Prostate gland (tissue), 2 donors: Measurements from ENCODE around the gene RBM10. TPM values are rescaled to one million over a fixed set of nuclear protein-coding genes. Genes with fewer than 3 reads are reported as not detected.

Experiments used
- DNase-seq: peaks from one replicate; pipeline ENCODE4 v3.0.0-alpha.2; 2019; ENCODE audit warnings: low spot score
- H3K27ac ChIP-seq, 2 donors: fragments of 200-600 bp; sonication (generic); 2 replicates each; pipeline ENCODE4 v1.5.1; 2017 to 2019
- H3K27me3 ChIP-seq: fragments of 200-600 bp; sonication (generic); replicated peaks from 2 replicates; pipeline ENCODE4 v1.5.1; 2019; ENCODE audit not compliant: insufficient read depth
- H3K36me3 ChIP-seq, 2 donors: fragments of 200-600 bp; sonication (generic); 1 replicate in 1 of 2; 2 replicates in 1 of 2; pipeline versions ENCODE4 v1.5.1 to v1.8.1; 2017 to 2019
- H3K4me1 ChIP-seq: fragments of 200-600 bp; sonication (generic); replicated peaks from 2 replicates; pipeline ENCODE4 v1.5.1; 2019
- H3K4me3 ChIP-seq, 2 donors: fragments of 200-600 bp; sonication (generic); 2 replicates each; pipeline ENCODE4 v1.5.1; 2017 to 2019
- H3K9me3 ChIP-seq: fragments of 200-600 bp; sonication (generic); 2 replicates; pipeline ENCODE4 v1.5.1; 2017
- POLR2A ChIP-seq: fragments of 450-650 bp; IDR thresholded peaks from one replicate; pipeline ENCODE4 v1.6.1; 2016; ENCODE audit warnings: antibody characterized with exemption, mild to moderate bottlenecking
- POLR2AphosphoS5 ChIP-seq: sonication (generic); formaldehyde crosslinking; IDR thresholded peaks from one replicate; pipeline ENCODE4 v1.6.1; 2017; ENCODE audit warnings: antibody characterized with exemption
- WGBS: methylation state at CpG from one replicate; pipeline ENCODE4 v1.1.5; 2018; 5-methylcytosine and 5-hydroxymethylcytosine counted together
- intact Hi-C: fragments of 100-400 bp; cut with DNase I; formaldehyde crosslinking; loops from one replicate; pipeline ENCODE4 v1.14.2; 2022
- small RNA-seq, 2 donors: library from RNA; depleted of rRNA; stranded (forward); fragments of <200 nt; gene quantifications; one replicate each; pipeline ENCODE3, GENCODE V24; 2016
- total RNA-seq, 2 donors: library from RNA; depleted of rRNA; stranded (reverse); fragments of >200 nt; gene quantifications; one replicate each; pipeline ENCODE4 v1.1.0, GENCODE V29; 2016
- TF ChIP-seq, protein P1 (sequence below), 4 experiments: fragments of 200-600 bp in 2 of 4; fragments of 450-650 bp in 2 of 4; sonication (generic) in 2 of 4; IDR thresholded peaks; 1 replicate in 3 of 4; 2 replicates in 1 of 4; pipeline ENCODE4 v1.5.1; 2016 to 2019; ENCODE audit warnings: antibody characterized with exemption in 4 of 4, mild to moderate bottlenecking in 2 of 4, moderate library complexity in 2 of 4

RBM10 gene
- total RNA-seq, 2 donors from 2014 or later = 45.0 to 49.0 TPM

DNA sequence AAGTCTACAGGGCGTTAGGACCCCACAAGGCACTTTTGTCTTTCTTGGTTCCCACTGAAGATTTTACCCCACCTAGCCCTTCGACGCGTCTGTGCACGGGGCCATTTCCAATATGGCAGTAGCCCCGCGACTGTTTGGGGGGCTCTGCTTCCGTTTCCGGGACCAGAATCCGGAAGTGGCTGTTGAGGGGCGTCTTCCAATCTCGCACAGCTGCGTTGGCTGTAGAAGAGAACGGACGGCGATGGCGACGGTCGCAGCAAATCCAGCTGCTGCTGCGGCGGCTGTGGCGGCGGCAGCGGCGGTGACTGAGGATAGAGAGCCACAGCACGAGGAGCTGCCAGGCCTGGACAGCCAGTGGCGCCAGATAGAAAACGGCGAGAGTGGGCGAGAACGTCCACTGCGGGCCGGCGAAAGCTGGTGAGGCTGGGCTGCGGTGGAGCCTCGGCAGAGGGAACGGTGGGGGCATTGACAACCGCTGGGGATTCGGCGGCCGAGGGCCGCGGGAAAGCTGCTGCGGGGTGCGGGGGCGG, 87.8 kb downstream of the RBM10 start, which contains the start of gene USP11:
TSS of gene USP11 (plus strand) at position 207 of the 530 bp plus-strand sequence. CDS start at position 242, 35 bp downstream.
- H3K27ac ChIP-seq = peak within 1 kb of the TSS; percentile 99 to 100
- peak within 1 kb of the TSS; percentile 56 for H3K4me3 ChIP-seq
- WGBS = 1% methylated on average over 8 of the region's 46 CpGs
- H3K4me1 ChIP-seq = no peaks in the 10 kb centered on the region
- TF ChIP-seq POLR2AphosphoS5 (no peak), POLR2A (peak; percentile 53)
- TF ChIP-seq, protein P1, sequence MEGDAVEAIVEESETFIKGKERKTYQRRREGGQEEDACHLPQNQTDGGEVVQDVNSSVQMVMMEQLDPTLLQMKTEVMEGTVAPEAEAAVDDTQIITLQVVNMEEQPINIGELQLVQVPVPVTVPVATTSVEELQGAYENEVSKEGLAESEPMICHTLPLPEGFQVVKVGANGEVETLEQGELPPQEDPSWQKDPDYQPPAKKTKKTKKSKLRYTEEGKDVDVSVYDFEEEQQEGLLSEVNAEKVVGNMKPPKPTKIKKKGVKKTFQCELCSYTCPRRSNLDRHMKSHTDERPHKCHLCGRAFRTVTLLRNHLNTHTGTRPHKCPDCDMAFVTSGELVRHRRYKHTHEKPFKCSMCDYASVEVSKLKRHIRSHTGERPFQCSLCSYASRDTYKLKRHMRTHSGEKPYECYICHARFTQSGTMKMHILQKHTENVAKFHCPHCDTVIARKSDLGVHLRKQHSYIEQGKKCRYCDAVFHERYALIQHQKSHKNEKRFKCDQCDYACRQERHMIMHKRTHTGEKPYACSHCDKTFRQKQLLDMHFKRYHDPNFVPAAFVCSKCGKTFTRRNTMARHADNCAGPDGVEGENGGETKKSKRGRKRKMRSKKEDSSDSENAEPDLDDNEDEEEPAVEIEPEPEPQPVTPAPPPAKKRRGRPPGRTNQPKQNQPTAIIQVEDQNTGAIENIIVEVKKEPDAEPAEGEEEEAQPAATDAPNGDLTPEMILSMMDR (IDR thresholded peaks at IDR 0.05) = no peak
- no peaks in the 10 kb centered on the region for H3K36me3 ChIP-seq
- DNase-seq = no peak
- H3K9me3 ChIP-seq = no peaks in the 10 kb centered on the region
- H3K27me3 ChIP-seq = no peaks in the 10 kb centered on the region
- intact Hi-C loops = no loop called here

DNA sequence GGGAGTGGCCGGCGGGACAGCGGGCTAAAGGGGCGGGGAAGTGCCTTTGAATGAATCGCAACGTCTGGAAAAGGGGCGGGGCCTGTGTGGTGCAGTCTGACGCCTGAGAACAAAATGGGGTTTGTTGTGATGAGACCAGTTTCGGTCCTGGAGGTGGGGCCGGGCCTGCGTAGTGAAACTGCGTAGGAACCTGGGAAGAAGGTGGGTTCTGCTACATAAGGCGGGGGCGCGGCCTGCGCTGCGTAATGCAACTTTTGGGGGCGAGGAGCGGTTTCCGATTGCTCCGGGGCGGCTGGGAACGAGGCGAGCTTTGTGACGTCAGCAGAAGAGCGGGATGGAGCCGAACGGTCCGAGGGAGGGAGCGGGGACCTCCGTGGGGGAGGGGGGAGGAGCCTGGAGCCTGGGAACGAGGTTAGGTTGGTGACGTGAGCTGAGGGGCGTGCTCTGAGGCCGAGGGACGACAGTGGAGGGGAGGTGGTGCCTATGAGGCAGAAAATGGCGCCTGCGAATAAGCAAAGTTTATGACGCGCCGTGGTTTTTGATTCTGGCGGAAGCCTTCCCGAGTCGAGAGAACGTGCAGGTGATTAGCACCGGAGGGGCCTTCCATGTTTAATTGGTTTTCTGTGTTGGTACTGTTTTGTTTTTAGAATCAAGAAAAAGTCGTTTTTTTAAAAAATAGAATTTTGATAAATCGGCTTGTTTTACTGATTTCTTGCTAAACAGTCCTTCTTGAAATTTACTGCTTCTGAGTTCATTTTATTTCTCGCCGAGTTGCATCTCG, 88.5 kb downstream of the RBM10 start:
- no peaks in the 10 kb centered on the region for H3K4me1 ChIP-seq
- H3K27ac ChIP-seq = peak overlapping the region; percentile 99 to 100
- TF ChIP-seq, protein P1 (IDR thresholded peaks at IDR 0.05) = no peak
- TF ChIP-seq POLR2A = peak; percentile 77
- TF ChIP-seq POLR2AphosphoS5 = peak; percentile 86
- no peaks in the 10 kb centered on the region for H3K36me3 ChIP-seq
- DNase-seq = peak; percentile 93
- under 1% methylated on average over 30 of the region's 51 CpGs for WGBS
- H3K9me3 ChIP-seq = no peaks in the 10 kb centered on the region
- intact Hi-C loops = no loop called here
- no peaks in the 10 kb centered on the region for H3K27me3 ChIP-seq
- H3K4me3 ChIP-seq = peak overlapping the region; percentile 56

DNA sequence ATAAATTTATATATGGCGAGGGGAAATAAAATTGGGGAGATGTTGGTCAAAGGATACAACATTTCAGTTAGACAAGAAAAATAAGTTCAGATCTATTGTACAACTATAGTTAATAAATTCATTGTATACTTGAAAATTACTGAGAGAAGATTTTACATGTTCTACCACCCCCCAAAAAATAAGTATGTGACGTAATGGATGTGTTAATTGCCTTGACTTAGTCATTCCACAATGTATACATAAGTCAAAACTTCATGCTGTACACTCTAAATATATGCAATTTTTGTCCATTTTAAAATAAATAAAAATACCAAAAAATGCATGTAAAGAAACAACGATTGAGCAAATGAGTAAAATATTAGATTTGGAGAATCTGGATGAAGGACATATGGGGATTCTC, 89.6 kb downstream of the RBM10 start:
- intact Hi-C loops = no loop called here
- WGBS = 39% methylated on average over 3 of the region's 3 CpGs
- no peaks in the 10 kb centered on the region for H3K4me1 ChIP-seq
- peak overlapping the region; percentile 99 to 100 for H3K27ac ChIP-seq
- H3K4me3 ChIP-seq = peak overlapping the region; percentile 56
- no peaks in the 10 kb centered on the region for H3K36me3 ChIP-seq
- no peaks in the 10 kb centered on the region for H3K9me3 ChIP-seq
- no peak for DNase-seq
- TF ChIP-seq, protein P1 (IDR thresholded peaks at IDR 0.05) = no peak
- TF ChIP-seq POLR2A (no peak), POLR2AphosphoS5 (no peak)
- H3K27me3 ChIP-seq = no peaks in the 10 kb centered on the region

DNA sequence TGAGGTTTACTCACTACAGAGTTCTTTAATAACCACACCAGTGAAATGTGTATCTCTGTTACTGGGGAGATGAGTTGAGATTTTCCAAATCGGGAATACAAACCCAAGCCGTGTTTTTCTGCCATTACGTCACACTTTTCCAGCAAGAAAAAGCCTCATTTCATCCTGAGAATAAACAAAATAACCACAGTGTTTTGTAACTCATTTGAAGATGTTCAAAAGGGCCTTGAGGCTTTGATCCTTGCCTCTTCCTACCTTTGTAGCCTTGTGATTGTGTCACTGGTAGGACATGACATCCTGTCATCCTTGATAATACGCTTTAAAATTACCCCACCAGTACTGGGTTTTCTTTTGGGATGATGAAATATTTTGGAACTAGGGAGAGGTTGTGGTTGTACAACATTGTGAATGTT, 90.7 kb downstream of the RBM10 start:
- no peak for DNase-seq
- Histone ChIP-seq H3K9me3 (no peaks in the 10 kb centered on the region), H3K27ac (no peak overlapping the region), H3K36me3 (no peaks in the 10 kb centered on the region), H3K27me3 (no peaks in the 10 kb centered on the region), H3K4me3 (no peak overlapping the region), H3K4me1 (no peaks in the 10 kb centered on the region)
- TF ChIP-seq POLR2AphosphoS5 (no peak), POLR2A (no peak)
- TF ChIP-seq, protein P1 (IDR thresholded peaks at IDR 0.05) = no peak
- 63% methylated on average over 4 of the region's 4 CpGs for WGBS
- intact Hi-C loops = no loop called here

Small RNA genes within 50 kb of the gene (small RNA-seq; reads per million reads assigned to genes)
- gene RNU12-2P = 0 reads per million in 2 donors

Other genes with a start within 250 kb of the RBM10 start
- 10 to 100 TPM in 1 of 2 donors, 1 to 10 TPM in 1; 6.8 to 17.2 TPM for gene JADE3, start 232.8 kb upstream of the RBM10 start, total RNA-seq
- 10 to 100 TPM in 1 of 2 donors, 1 to 10 TPM in 1; 3.6 to 10.5 TPM for gene RGN, start 66.8 kb upstream of the RBM10 start, total RNA-seq
- gene NDUFB11, start 519 bp upstream of the RBM10 start, total RNA-seq = 100 to 1,000 TPM in 1 of 2 donors, 10 to 100 TPM in 1; 85.3 to 131 TPM
- 100 to 1,000 TPM; 185 to 286 TPM for gene UBA1, start 48.6 kb downstream of the RBM10 start, total RNA-seq
- 100 to 1,000 TPM in 1 of 2 donors, 10 to 100 TPM in 1; 63.5 to 173 TPM for gene CDK16, start 73.5 kb downstream of the RBM10 start, total RNA-seq
- gene USP11, start 87.8 kb downstream of the RBM10 start, total RNA-seq = 100 to 1,000 TPM in 1 of 2 donors, 10 to 100 TPM in 1; 43.3 to 124 TPM
- 1 to 10 TPM in 1 of 2 donors, under 1 TPM in 1; 0.32 to 1.4 TPM for gene ZNF157, start 225.4 kb downstream of the RBM10 start, total RNA-seq